Endodermal cell (in vitro differentiated cells): ENCODE results near the gene IQCH. TPM values are rescaled to one million over a fixed set of nuclear protein-coding genes. Genes with fewer than 3 reads are reported as not detected.

Experiments used
- DNase-seq: peaks from one replicate; pipeline ENCODE4 v3.0.0-alpha.2; 2017
- H3K27ac ChIP-seq: 2 replicates; pipeline ENCODE4 v1.5.1; 2013; ENCODE audit warnings: mild to moderate bottlenecking, low read depth, low read length, moderate library complexity
- H3K27me3 ChIP-seq: 2 replicates; pipeline ENCODE4 v1.6.1; 2013; ENCODE audit warnings: mild to moderate bottlenecking, low read length, moderate library complexity; ENCODE audit not compliant: insufficient read depth, control insufficient read depth, poor library complexity, severe bottlenecking
- H3K36me3 ChIP-seq: 2 replicates; pipeline ENCODE4 v1.7.0; 2013; ENCODE audit warnings: mild to moderate bottlenecking, low read length, moderate library complexity; ENCODE audit not compliant: control insufficient read depth, insufficient read depth
- H3K4me1 ChIP-seq: one replicate; pipeline ENCODE4 v1.7.0; 2013; ENCODE audit warnings: low read length; ENCODE audit not compliant: control insufficient read depth, insufficient read depth
- H3K4me3 ChIP-seq: 2 replicates; pipeline ENCODE4 v1.5.1; 2013; ENCODE audit warnings: mild to moderate bottlenecking, low read length, moderate library complexity
- H3K9ac ChIP-seq: 2 replicates; pipeline ENCODE4 v1.6.1; 2013; ENCODE audit warnings: mild to moderate bottlenecking, low read length, moderate library complexity; ENCODE audit not compliant: poor library complexity, severe bottlenecking; ENCODE audit errors: extremely low read depth
- H3K9me3 ChIP-seq: 2 replicates; pipeline ENCODE4 v1.6.1; 2013; ENCODE audit warnings: mild to moderate bottlenecking, low read length, moderate library complexity; ENCODE audit not compliant: control insufficient read depth
- H3K27ac Mint-ChIP-seq: 2 replicates; pipeline ENCODE4 v1.8.0; 2020; ENCODE audit warnings: mixed read lengths
- H3K27me3 Mint-ChIP-seq: 2 replicates; pipeline ENCODE4 v1.8.0; 2021; ENCODE audit warnings: mild to moderate bottlenecking, mixed read lengths; ENCODE audit not compliant: insufficient read depth
- H3K36me3 Mint-ChIP-seq: 2 replicates; pipeline ENCODE4 v1.8.0; 2020; ENCODE audit warnings: low read depth, mixed read lengths
- H3K4me1 Mint-ChIP-seq: 2 replicates; pipeline ENCODE4 v1.8.0; 2020; ENCODE audit warnings: mixed read lengths
- H3K4me3 Mint-ChIP-seq: 2 replicates; pipeline ENCODE4 v1.8.0; 2020; ENCODE audit warnings: mild to moderate bottlenecking, moderate library complexity, mixed read lengths
- H3K9me3 Mint-ChIP-seq: 2 replicates; pipeline ENCODE4 v1.8.0; 2020; ENCODE audit warnings: mild to moderate bottlenecking, mixed read lengths
- WGBS, 2 experiments: methylation state at CpG; one replicate each; pipeline versions ENCODE4 v1.1.5 to v1.1.7; 2013; ENCODE audit warnings: missing lambda C conversion rate in 2 of 2, mixed read lengths in 1 of 2; ENCODE audit not compliant: insufficient coverage in 1 of 2, insufficient read length in 1 of 2; 5-methylcytosine and 5-hydroxymethylcytosine counted together
- total RNA-seq, 2 donors: library from RNA; stranded (reverse); fragmentation: NEBNext Ultra II Directional in 1 of 2; extraction: Animal tissue kit (Norgen Biotek cat#: 25700) in 1 of 2; gene quantifications; 2 replicates in 1 of 2; 3 replicates in 1 of 2; pipeline ENCODE4 v1.2.1, GENCODE V29; 2021
- TF ChIP-seq, protein P1 (sequence below): fragments of 200-600 bp; sonication (generic); conservative IDR thresholded peaks from 2 replicates; pipeline ENCODE4 v1.5.0; 2021; ENCODE audit warnings: antibody characterized with exemption, mild to moderate bottlenecking

IQCH gene
- total RNA-seq, 2 donors from 2014 or later = 6.2 to 12.8 TPM

DNA sequence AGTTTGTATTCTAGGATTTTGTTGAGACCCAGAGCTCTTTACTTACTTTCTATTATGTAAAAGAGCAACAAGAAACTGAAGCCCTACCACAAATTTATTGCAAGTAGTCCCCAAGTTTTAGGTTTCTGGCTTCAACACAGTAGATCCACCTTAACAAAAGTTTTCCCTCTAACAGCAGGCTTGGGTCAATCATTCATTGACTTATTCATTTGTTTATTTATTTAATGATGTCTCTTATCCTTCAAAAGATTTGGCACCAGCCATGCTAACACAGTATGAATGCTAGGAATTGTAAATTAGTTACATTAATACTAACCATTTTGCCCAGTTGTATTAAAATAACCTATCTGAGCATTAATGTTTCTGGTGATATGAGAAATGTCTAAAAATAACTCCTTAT is 88.6 kb downstream of the IQCH start:
- Histone ChIP-seq H3K27me3 (no peaks in the 10 kb centered on the region), H3K9ac (no peak overlapping the region), H3K4me1 (no peaks in the 10 kb centered on the region), H3K4me3 (no peak overlapping the region), H3K36me3 (no peaks in the 10 kb centered on the region), H3K9me3 (peaks cover 30% of the 10 kb centered on the region), H3K27ac (no peak overlapping the region)
- no peak overlapping the region for H3K4me3 Mint-ChIP-seq
- TF ChIP-seq, protein P1, sequence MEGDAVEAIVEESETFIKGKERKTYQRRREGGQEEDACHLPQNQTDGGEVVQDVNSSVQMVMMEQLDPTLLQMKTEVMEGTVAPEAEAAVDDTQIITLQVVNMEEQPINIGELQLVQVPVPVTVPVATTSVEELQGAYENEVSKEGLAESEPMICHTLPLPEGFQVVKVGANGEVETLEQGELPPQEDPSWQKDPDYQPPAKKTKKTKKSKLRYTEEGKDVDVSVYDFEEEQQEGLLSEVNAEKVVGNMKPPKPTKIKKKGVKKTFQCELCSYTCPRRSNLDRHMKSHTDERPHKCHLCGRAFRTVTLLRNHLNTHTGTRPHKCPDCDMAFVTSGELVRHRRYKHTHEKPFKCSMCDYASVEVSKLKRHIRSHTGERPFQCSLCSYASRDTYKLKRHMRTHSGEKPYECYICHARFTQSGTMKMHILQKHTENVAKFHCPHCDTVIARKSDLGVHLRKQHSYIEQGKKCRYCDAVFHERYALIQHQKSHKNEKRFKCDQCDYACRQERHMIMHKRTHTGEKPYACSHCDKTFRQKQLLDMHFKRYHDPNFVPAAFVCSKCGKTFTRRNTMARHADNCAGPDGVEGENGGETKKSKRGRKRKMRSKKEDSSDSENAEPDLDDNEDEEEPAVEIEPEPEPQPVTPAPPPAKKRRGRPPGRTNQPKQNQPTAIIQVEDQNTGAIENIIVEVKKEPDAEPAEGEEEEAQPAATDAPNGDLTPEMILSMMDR = no peak
- peaks cover 22% of the 10 kb centered on the region for H3K36me3 Mint-ChIP-seq
- DNase-seq = no peak
- H3K9me3 Mint-ChIP-seq = peaks cover 32% of the 10 kb centered on the region
- H3K27me3 Mint-ChIP-seq = no peaks in the 10 kb centered on the region
- H3K27ac Mint-ChIP-seq = no peak overlapping the region
- no peaks in the 10 kb centered on the region for H3K4me1 Mint-ChIP-seq

DNA sequence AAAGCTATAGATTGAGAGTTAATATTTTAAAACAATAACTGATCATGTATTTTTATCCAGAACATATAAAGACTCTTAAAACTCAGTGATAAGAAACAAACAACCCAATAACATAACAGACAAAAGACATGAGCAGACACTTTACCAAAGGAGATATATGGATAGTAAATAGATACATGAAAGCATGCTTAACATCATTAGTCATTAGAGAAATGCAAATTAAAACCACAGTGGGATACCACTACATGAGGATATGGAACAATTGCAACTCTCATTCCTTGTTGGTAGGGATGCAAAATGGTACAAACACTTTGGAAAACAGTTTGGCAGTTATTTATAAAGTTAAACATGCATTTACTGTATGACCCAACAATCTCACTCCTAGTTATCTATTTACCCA is 95.0 kb downstream of the IQCH start:
- Mint-ChIP-seq H3K27me3 (no peaks in the 10 kb centered on the region), H3K9me3 (peaks cover 33% of the 10 kb centered on the region), H3K4me3 (no peak overlapping the region), H3K27ac (no peak overlapping the region), H3K4me1 (no peaks in the 10 kb centered on the region), H3K36me3 (peaks cover 20% of the 10 kb centered on the region)
- TF ChIP-seq, protein P1 = no peak
- Histone ChIP-seq H3K9me3 (peaks cover 36% of the 10 kb centered on the region), H3K36me3 (no peaks in the 10 kb centered on the region), H3K27ac (no peak overlapping the region), H3K4me1 (no peaks in the 10 kb centered on the region), H3K4me3 (no peak overlapping the region), H3K9ac (no peak overlapping the region), H3K27me3 (no peaks in the 10 kb centered on the region)
- DNase-seq = no peak

DNA sequence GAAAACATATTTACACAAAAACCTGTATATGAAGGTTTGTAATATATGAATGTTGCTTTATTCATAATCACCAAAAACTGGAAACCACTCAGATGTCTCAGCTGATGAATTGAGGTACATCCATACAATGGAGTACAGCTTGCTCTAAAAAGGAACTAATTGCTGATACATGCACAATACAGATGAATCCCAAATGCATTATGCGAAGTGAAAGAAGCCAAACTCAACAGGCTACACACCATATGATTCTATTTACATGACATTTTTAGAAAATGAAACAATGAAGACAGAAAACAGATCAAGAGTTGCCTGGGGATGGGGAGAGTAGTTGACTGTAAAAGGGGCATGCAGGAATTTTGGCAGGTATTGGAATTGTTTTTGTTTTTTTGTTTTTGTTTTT is 95.5 kb downstream of the IQCH start:
- Mint-ChIP-seq H3K36me3 (peaks cover 19% of the 10 kb centered on the region), H3K9me3 (peaks cover 32% of the 10 kb centered on the region), H3K27ac (no peak overlapping the region), H3K4me3 (no peak overlapping the region), H3K4me1 (no peaks in the 10 kb centered on the region), H3K27me3 (no peaks in the 10 kb centered on the region)
- no peak for DNase-seq
- no peak overlapping the region for H3K9ac ChIP-seq
- TF ChIP-seq, protein P1 = no peak
- no peaks in the 10 kb centered on the region for H3K27me3 ChIP-seq
- peaks cover 35% of the 10 kb centered on the region for H3K9me3 ChIP-seq
- no peaks in the 10 kb centered on the region for H3K4me1 ChIP-seq
- no peak overlapping the region for H3K27ac ChIP-seq
- no peak overlapping the region for H3K4me3 ChIP-seq
- no CpG with 5 or more reads among the region's 1 CpG for WGBS, 2 experiments
- H3K36me3 ChIP-seq = no peaks in the 10 kb centered on the region
